CD14-positive monocyte (primary cell): Measurements from ENCODE around the gene MR1. TPM values are rescaled to one million over a fixed set of nuclear protein-coding genes. Genes with fewer than 3 reads are reported as not detected.
A peak's percentile ranks its signal among the peaks of the same experiment; 100 is the strongest.

Source experiments
- DNase-seq, 3 donors: peaks; one replicate each; pipeline ENCODE4 v3.0.0-alpha.2; 2011 to 2022
- H2AFZ ChIP-seq: 2 replicates; pipeline ENCODE4 v1.6.0; 2012; ENCODE audit warnings: mild to moderate bottlenecking, low read depth, low read length, inconsistent platforms; ENCODE audit not compliant: insufficient read depth, poor library complexity, severe bottlenecking
- H3K27ac ChIP-seq, 2 donors: 1 replicate in 1 of 2; 2 replicates in 1 of 2; pipeline ENCODE4 v1.5.1; 2012 to 2013; ENCODE audit warnings: low read length in 2 of 2, control low read depth in 1 of 2, inconsistent platforms in 1 of 2, low read depth in 1 of 2, mild to moderate bottlenecking in 1 of 2
- H3K27me3 ChIP-seq, 2 donors: one replicate each; pipeline versions ENCODE4 v1.6.0 to v1.6.1; 2011 to 2013; ENCODE audit warnings: low read length in 2 of 2; ENCODE audit not compliant: control insufficient read depth in 2 of 2, insufficient read depth in 2 of 2
- H3K36me3 ChIP-seq, 2 donors: replicated peaks in 1 of 2; 1 replicate in 1 of 2; 2 replicates in 1 of 2; pipeline versions ENCODE4 v1.5.1 to v1.6.1; 2012 to 2013; ENCODE audit warnings: low read length in 2 of 2, control low read depth in 1 of 2, inconsistent platforms in 1 of 2, mild to moderate bottlenecking in 1 of 2; ENCODE audit not compliant: insufficient read depth in 2 of 2, control insufficient read depth in 1 of 2
- H3K4me1 ChIP-seq, 2 donors: 1 replicate in 1 of 2; 2 replicates in 1 of 2; pipeline versions ENCODE4 v1.5.1 to v1.6.1; 2012 to 2013; ENCODE audit warnings: low read length in 2 of 2, control low read depth in 1 of 2, inconsistent platforms in 1 of 2, mild to moderate bottlenecking in 1 of 2, moderate library complexity in 1 of 2; ENCODE audit not compliant: insufficient read depth in 2 of 2, control insufficient read depth in 1 of 2
- H3K4me2 ChIP-seq: replicated peaks from 2 replicates; pipeline ENCODE3; 2012; ENCODE audit warnings: low read length, moderate library complexity, mild to moderate bottlenecking; ENCODE audit not compliant: poor library complexity, severe bottlenecking; ENCODE audit errors: extremely low read depth
- H3K4me3 ChIP-seq, 3 experiments: fragments of 200-600 bp in 1 of 3; sonication (generic) in 1 of 3; replicated peaks in 1 of 3; 1 replicate in 2 of 3; 2 replicates in 1 of 3; pipeline ENCODE4 v1.5.1; 2011 to 2013; ENCODE audit warnings: low read length in 3 of 3, mild to moderate bottlenecking in 3 of 3, control low read depth in 2 of 3, low read depth in 2 of 3, inconsistent platforms in 1 of 3, moderate library complexity in 1 of 3
- H3K79me2 ChIP-seq: 2 replicates; pipeline ENCODE4 v1.6.0; 2012; ENCODE audit warnings: mild to moderate bottlenecking, control low read depth, inconsistent platforms, low read length, moderate library complexity; ENCODE audit not compliant: insufficient read depth
- H3K9ac ChIP-seq: 2 replicates; pipeline ENCODE4 v1.6.0; 2017; ENCODE audit warnings: low read length, mild to moderate bottlenecking; ENCODE audit not compliant: insufficient read depth, poor library complexity, severe bottlenecking
- H3K9me3 ChIP-seq, 2 donors: replicated peaks in 1 of 2; 1 replicate in 1 of 2; 2 replicates in 1 of 2; pipeline versions ENCODE4 v1.5.1 to v1.6.1; 2012 to 2013; ENCODE audit warnings: low read length in 2 of 2, control low read depth in 1 of 2; ENCODE audit not compliant: control insufficient read depth in 1 of 2, insufficient read depth in 1 of 2
- H4K20me1 ChIP-seq: 2 replicates; pipeline ENCODE4 v1.6.0; 2012; ENCODE audit warnings: mild to moderate bottlenecking, low read length, control low read depth, moderate library complexity; ENCODE audit not compliant: insufficient read depth
- H3K27ac Mint-ChIP-seq, 7 donors: one replicate each; pipeline ENCODE4 v1.8.0; 2020; ENCODE audit warnings: mild to moderate bottlenecking in 7 of 7, mixed read lengths in 7 of 7, moderate library complexity in 6 of 7, inconsistent platforms in 2 of 7
- H3K27me3 Mint-ChIP-seq, 3 donors: one replicate each; pipeline ENCODE4 v1.8.0; 2021 to 2022; ENCODE audit warnings: low read depth in 3 of 3, mild to moderate bottlenecking in 3 of 3, mixed read lengths in 3 of 3, moderate library complexity in 3 of 3, inconsistent platforms in 1 of 3
- H3K36me3 Mint-ChIP-seq, 2 donors: one replicate each; pipeline ENCODE4 v1.8.0; 2020; ENCODE audit warnings: mixed read lengths in 2 of 2, inconsistent platforms in 1 of 2, mild to moderate bottlenecking in 1 of 2
- H3K4me1 Mint-ChIP-seq: one replicate; pipeline ENCODE4 v1.8.0; 2020; ENCODE audit warnings: mild to moderate bottlenecking, mixed read lengths
- H3K4me3 Mint-ChIP-seq, 2 donors: one replicate each; pipeline ENCODE4 v1.8.0; 2020; ENCODE audit warnings: mild to moderate bottlenecking in 2 of 2, mixed read lengths in 2 of 2, moderate library complexity in 1 of 2
- H3K9me3 Mint-ChIP-seq, 7 donors: one replicate each; pipeline ENCODE4 v1.8.0; 2020 to 2022; ENCODE audit warnings: mixed read lengths in 7 of 7, mild to moderate bottlenecking in 6 of 7, moderate library complexity in 6 of 7, inconsistent platforms in 2 of 7
- CTCF ChIP-seq: fragments of 200-600 bp; IDR thresholded peaks from one replicate; pipeline ENCODE4 v1.8.0; 2022; ENCODE audit warnings: antibody characterized with exemption, mild to moderate bottlenecking
- WGBS: methylation state at CpG from one replicate; pipeline ENCODE4 v1.1.5; 2013; ENCODE audit warnings: missing lambda C conversion rate; ENCODE audit not compliant: insufficient coverage; 5-methylcytosine and 5-hydroxymethylcytosine counted together
- intact Hi-C, 2 donors: fragments of 100-400 bp; cut with micrococcal nuclease; formaldehyde crosslinking; loops; one replicate each; pipeline versions ENCODE4 v1.15.0 to v1.15.1; 2023
- polyA plus RNA-seq, 3 donors: library from polyadenylated mRNA; depleted of rRNA in 1 of 3; unstranded in 2 of 3; stranded (reverse) in 1 of 3; fragments of 300-500 nt in 2 of 3; fragments of >200 nt in 1 of 3; fragmentation: Illumina TruSeq in 2 of 3; gene quantifications; 1 replicate in 2 of 3; 2 replicates in 1 of 3; pipeline ENCODE4 v1.2.3, GENCODE V29; 2012 to 2021

Gene MR1
- polyA plus RNA-seq, 3 donors = 17.7 to 46.9 (median 40.9) TPM

GRCh38 chr1:181012203-181012745 lies 21.5 kb upstream of the MR1 start:
- WGBS = 96% methylated on average over 4 of the region's 4 CpGs
- Histone ChIP-seq H3K4me3 (peak overlapping the region in 1 of 3 experiments; percentile 50), H3K4me1 (peaks cover 70 to 75% of the 10 kb centered on the region in 2 donors), H3K36me3 (peaks cover 0 to under 1% of the 10 kb centered on the region in 2 donors), H3K79me2 (peaks cover 91% of the 10 kb centered on the region), H3K9me3 (no peaks in the 10 kb centered on the region), H3K4me2 (no peak overlapping the region), H3K27me3 (no peaks in the 10 kb centered on the region), H2AFZ (no peak overlapping the region), H3K27ac (peak overlapping the region; percentile 8 to 89), H3K9ac (no peak overlapping the region), H4K20me1 (peaks cover 80% of the 10 kb centered on the region)
- intact Hi-C loops = loop anchor here in 1 of 2 donors (10.0 kb wide), 1 partner anchor 377 kb away; the partner anchor contains the start of gene XPR1
- peaks cover 13 to 16% of the 10 kb centered on the region in 2 donors for H3K36me3 Mint-ChIP-seq
- H3K4me3 Mint-ChIP-seq = no peak overlapping the region
- H3K9me3 Mint-ChIP-seq = no peaks in the 10 kb centered on the region
- H3K27me3 Mint-ChIP-seq = peaks cover 0 to 2% (median 0%) of the 10 kb centered on the region in 3 donors
- TF ChIP-seq CTCF = no peak
- no peak for DNase-seq
- peaks cover 16% of the 10 kb centered on the region for H3K4me1 Mint-ChIP-seq
- H3K27ac Mint-ChIP-seq = peak overlapping the region in 3 of 7 donors; percentile 52 to 92 (median 87)

DNA sequence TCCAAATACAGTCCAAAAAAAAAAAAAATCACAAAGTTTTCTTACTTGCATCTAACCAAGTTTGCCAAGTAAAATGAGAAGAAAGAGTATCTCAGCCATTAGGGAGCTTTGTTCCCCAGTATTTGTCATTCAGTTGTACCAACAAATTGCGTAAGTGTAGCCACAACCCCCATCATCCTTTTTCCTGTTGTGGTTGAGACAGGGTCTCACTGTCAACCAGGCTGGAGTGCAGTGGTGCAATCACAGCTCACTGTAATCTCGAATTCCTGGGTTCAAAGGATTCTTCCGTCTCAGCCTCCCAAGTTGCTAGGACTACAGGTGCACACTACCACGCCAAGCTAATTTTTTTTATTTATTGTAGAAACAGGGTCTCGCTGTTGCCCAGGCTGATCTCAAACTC lies 20.6 kb upstream of the MR1 start:
- peak overlapping the region in 1 of 3 experiments; percentile 50 for H3K4me3 ChIP-seq
- H4K20me1 ChIP-seq = peaks cover 80% of the 10 kb centered on the region
- no CpG with 5 or more reads among the region's 5 CpGs for WGBS
- peak overlapping the region; percentile 8 to 89 for H3K27ac ChIP-seq
- H3K4me1 ChIP-seq = peaks cover 70 to 75% of the 10 kb centered on the region in 2 donors
- no peak overlapping the region for H3K9ac ChIP-seq
- intact Hi-C loops = loop anchor here in 1 of 2 donors (10.0 kb wide), 1 partner anchor 378 kb away; the partner anchor contains the start of gene XPR1
- H3K36me3 Mint-ChIP-seq = peaks cover 21 to 25% of the 10 kb centered on the region in 2 donors
- peaks cover 91% of the 10 kb centered on the region for H3K79me2 ChIP-seq
- peak overlapping the region; percentile 63 for H3K4me2 ChIP-seq
- no peak for TF ChIP-seq CTCF
- no peak overlapping the region for H2AFZ ChIP-seq
- peaks cover 0 to 2% (median 0%) of the 10 kb centered on the region in 3 donors for H3K27me3 Mint-ChIP-seq
- H3K4me3 Mint-ChIP-seq = peak overlapping the region; percentile 38 to 79
- peak; percentile 78 to 95 (median 91) for DNase-seq
- H3K4me1 Mint-ChIP-seq = peaks cover 18% of the 10 kb centered on the region
- no peaks in the 10 kb centered on the region for H3K9me3 Mint-ChIP-seq
- no peaks in the 10 kb centered on the region for H3K9me3 ChIP-seq
- H3K36me3 ChIP-seq = peaks cover 2 to 9% of the 10 kb centered on the region in 2 donors
- H3K27ac Mint-ChIP-seq = peak overlapping the region in 2 of 7 donors; percentile 87 to 92
- H3K27me3 ChIP-seq = no peaks in the 10 kb centered on the region
